Caco-2 (cell line): ENCODE results near the gene TMPRSS6. TPM values are rescaled to one million over a fixed set of nuclear protein-coding genes. Genes with fewer than 3 reads are reported as not detected.
A peak's percentile ranks its signal among the peaks of the same experiment; 100 is the strongest.

ENCODE experiments used
- Bru-seq: library from RNA; stranded (reverse); fragments of 400-500 nt; gene quantifications from one replicate; lab custom pipeline; 2021; lab: Mats Ljungman, UMichigan
- BruChase-seq, 2 experiments: library from RNA; stranded (reverse); fragments of 400-500 nt; gene quantifications; one replicate each; lab custom pipeline; 2021; lab: Mats Ljungman, UMichigan
- BruUV-seq: library from RNA; stranded (reverse); fragments of 400-500 nt; replicated peaks from 2 replicates; lab custom pipeline; 2021; lab: Mats Ljungman, UMichigan
- CTCF ChIA-PET: fragments of 300-600 bp; sonication (Branson Sonifier 250); formaldehyde crosslinking; loops from one replicate; lab custom pipeline; 2022; ENCODE audit warnings: antibody characterized with exemption; lab: Charles Lee
- POLR2A ChIA-PET: fragments of 300-600 bp; sonication (Branson Sonifier 250); formaldehyde crosslinking; loops from one replicate; lab custom pipeline; 2022; ENCODE audit warnings: antibody characterized with exemption; lab: Charles Lee
- DNase-seq, 2 experiments: peaks; one replicate each; pipeline versions ENCODE4 v3.0.0 to v3.0.0-alpha.2; 2020 to 2022
- H3K27me3 ChIP-seq: replicated peaks from 2 replicates; pipeline ENCODE4 v1.6.0; 2011; ENCODE audit warnings: low read length; ENCODE audit not compliant: control insufficient read depth, insufficient read depth
- H3K36me3 ChIP-seq: 2 replicates; pipeline ENCODE4 v1.5.1; 2011; ENCODE audit warnings: low read length; ENCODE audit not compliant: control insufficient read depth, insufficient read depth
- H3K4me1 ChIP-seq: fragments of 250-450 bp; sonication (Bioruptor Pico); 2 replicates; pipeline ENCODE4 v1.5.1; 2020; ENCODE audit warnings: mild to moderate bottlenecking
- H3K4me3 ChIP-seq: 2 replicates; pipeline ENCODE4 v1.5.1; 2011; ENCODE audit warnings: low read depth, mild to moderate bottlenecking, control low read depth, low read length
- H3K9me3 ChIP-seq: fragments of 250-450 bp; sonication (Bioruptor Pico); 2 replicates; pipeline ENCODE4 v1.5.1; 2020; ENCODE audit warnings: mild to moderate bottlenecking, moderate library complexity
- H3K27ac Mint-ChIP-seq: one replicate; pipeline ENCODE4 v1.8.0; 2022; ENCODE audit warnings: mixed read lengths; ENCODE audit not compliant: unreplicated experiment
- H3K27me3 Mint-ChIP-seq: one replicate; pipeline ENCODE4 v1.8.0; 2022; ENCODE audit warnings: mixed read lengths; ENCODE audit not compliant: insufficient read depth, unreplicated experiment
- H3K36me3 Mint-ChIP-seq: one replicate; pipeline ENCODE4 v1.8.0; 2022; ENCODE audit warnings: mild to moderate bottlenecking, mixed read lengths; ENCODE audit not compliant: insufficient read depth, unreplicated experiment
- H3K4me1 Mint-ChIP-seq: one replicate; pipeline ENCODE4 v1.8.0; 2022; ENCODE audit warnings: low read depth, mixed read lengths; ENCODE audit not compliant: unreplicated experiment
- H3K4me3 Mint-ChIP-seq: one replicate; pipeline ENCODE4 v1.8.0; 2022; ENCODE audit warnings: mild to moderate bottlenecking, moderate library complexity, mixed read lengths; ENCODE audit not compliant: unreplicated experiment
- H3K9me3 Mint-ChIP-seq: one replicate; pipeline ENCODE4 v1.8.0; 2022; ENCODE audit warnings: mixed read lengths; ENCODE audit not compliant: unreplicated experiment
- CTCF ChIP-seq, 2 experiments: fragments of 200-600 bp in 1 of 2; IDR thresholded peaks; 1 replicate in 1 of 2; 2 replicates in 1 of 2; pipeline versions ENCODE4 v1.5.1 to v1.8.0; 2011 to 2022; ENCODE audit warnings: antibody characterized with exemption in 1 of 2, control low read depth in 1 of 2, inconsistent platforms in 1 of 2, low read depth in 1 of 2, low read length in 1 of 2, mild to moderate bottlenecking in 1 of 2, moderate library complexity in 1 of 2; ENCODE audit not compliant: insufficient read depth in 1 of 2, severe bottlenecking in 1 of 2, unreplicated experiment in 1 of 2
- intact Hi-C: fragments of 100-400 bp; cut with micrococcal nuclease; formaldehyde crosslinking; loops from one replicate; pipeline ENCODE4 v1.10.0; 2022; ENCODE audit not compliant: unreplicated experiment
- long read RNA-seq: library from polyadenylated mRNA; stranded (forward); transcript quantifications from one replicate; pipeline ENCODE4 v2.0.0, GENCODE V29; 2022
- total RNA-seq: library from RNA; stranded (reverse); gene quantifications from 2 replicates; pipeline ENCODE4 v1.2.3, GENCODE V29; 2022

TMPRSS6 gene
- total RNA-seq (1.5 and 1.6 TPM in 2 replicates), Bru-seq, nascent RNA (percentile 30 among the genes with signal in this experiment), BruChase-seq, experiment 1, labeled RNA remaining after a 2-hour chase (percentile 24 among the genes with signal in this experiment), BruChase-seq, experiment 2, labeled RNA remaining after a 6-hour chase (percentile 31 among the genes with signal in this experiment)
- long read RNA-seq, partial matches to known transcripts = 0 of 1 reads
- long read RNA-seq, other reads (novel, unspliced or antisense) = 1 of 1 reads

DNA sequence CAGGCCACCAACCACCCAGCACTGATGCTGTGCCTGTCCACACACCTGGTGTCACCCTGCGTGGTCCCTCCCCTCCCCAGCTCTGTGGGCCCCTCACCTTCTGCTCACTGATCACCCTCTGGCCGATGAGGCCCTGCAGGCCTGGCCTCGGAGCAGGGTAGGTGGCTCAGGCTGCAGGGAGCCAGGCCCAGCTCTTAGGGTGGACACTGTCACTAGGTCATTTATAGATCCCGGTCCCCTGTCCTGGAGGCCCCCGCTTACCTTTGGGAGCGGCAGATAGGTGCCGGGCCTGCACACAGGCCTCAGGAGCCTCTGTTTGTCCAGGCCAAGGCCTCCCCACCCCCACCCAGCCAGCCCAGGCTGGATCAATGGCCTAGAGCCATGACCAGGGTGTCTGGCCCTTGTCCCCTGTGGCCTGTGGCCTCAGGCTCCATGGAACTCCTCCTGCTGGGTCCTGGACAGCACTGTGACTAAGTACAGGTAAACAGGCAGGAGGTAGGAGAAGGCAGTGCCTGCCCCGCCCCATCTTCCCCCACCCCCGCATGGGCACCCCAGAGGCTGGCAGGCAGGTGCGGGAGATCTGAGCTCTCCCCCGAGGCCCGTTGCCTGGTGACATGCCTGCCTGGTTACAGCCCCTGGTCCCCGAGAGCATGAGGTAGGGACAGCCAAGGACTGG lies at the start of gene TMPRSS6:
TSS of gene TMPRSS6 (minus strand) at position 472 of the 676 bp plus-strand sequence. CDS start 6,296 bp downstream, outside the sequence.
- Histone ChIP-seq H3K36me3 (no peaks in the 10 kb centered on the region), H3K27me3 (no peaks in the 10 kb centered on the region), H3K4me1 (peaks cover 25% of the 10 kb centered on the region), H3K4me3 (no peak within 1 kb of the TSS), H3K9me3 (no peaks in the 10 kb centered on the region)
- ChIA-PET CTCF (no interaction called here), POLR2A (interaction anchor here (0.6 kb wide), 1 partner anchor 63 kb away, joined by 10 read pairs; no protein-coding TSS in a partner anchor)
- peak; percentile 44 to 67 for DNase-seq
- TF ChIP-seq CTCF (IDR thresholded peaks at IDR 0.05; ENCODE audit: insufficient read depth in 1 of 2, low read depth in 1 of 2, low read length in 1 of 2, severe bottlenecking in 1 of 2, unreplicated experiment in 1 of 2) = no peak
- BruUV-seq = no TSS peak
- H3K9me3 Mint-ChIP-seq = no peaks in the 10 kb centered on the region
- intact Hi-C loops = no loop called here
- H3K27ac Mint-ChIP-seq = peak within 1 kb of the TSS; percentile 14
- H3K4me3 Mint-ChIP-seq = no peak within 1 kb of the TSS
- no peaks in the 10 kb centered on the region for H3K27me3 Mint-ChIP-seq
- no peaks in the 10 kb centered on the region for H3K36me3 Mint-ChIP-seq
- peaks cover 15% of the 10 kb centered on the region for H3K4me1 Mint-ChIP-seq

GRCh38 chr22:37158963-37159290 lies 49.4 kb upstream of the TMPRSS6 start:
- Histone ChIP-seq H3K27me3 (no peaks in the 10 kb centered on the region), H3K9me3 (peaks cover 7% of the 10 kb centered on the region), H3K4me1 (no peaks in the 10 kb centered on the region), H3K36me3 (no peaks in the 10 kb centered on the region), H3K4me3 (no peak overlapping the region)
- Mint-ChIP-seq H3K4me3 (no peak overlapping the region), H3K36me3 (no peaks in the 10 kb centered on the region), H3K27ac (no peak overlapping the region), H3K4me1 (no peaks in the 10 kb centered on the region), H3K27me3 (no peaks in the 10 kb centered on the region), H3K9me3 (no peaks in the 10 kb centered on the region)
- intact Hi-C loops = no loop called here
- no peak for DNase-seq
- CTCF ChIA-PET = no interaction called here
- TF ChIP-seq CTCF (IDR thresholded peaks at IDR 0.05; ENCODE audit: insufficient read depth in 1 of 2, low read depth in 1 of 2, low read length in 1 of 2, severe bottlenecking in 1 of 2, unreplicated experiment in 1 of 2) = no peak
- POLR2A ChIA-PET = no interaction called here
- BruUV-seq = no TSS peak

DNA sequence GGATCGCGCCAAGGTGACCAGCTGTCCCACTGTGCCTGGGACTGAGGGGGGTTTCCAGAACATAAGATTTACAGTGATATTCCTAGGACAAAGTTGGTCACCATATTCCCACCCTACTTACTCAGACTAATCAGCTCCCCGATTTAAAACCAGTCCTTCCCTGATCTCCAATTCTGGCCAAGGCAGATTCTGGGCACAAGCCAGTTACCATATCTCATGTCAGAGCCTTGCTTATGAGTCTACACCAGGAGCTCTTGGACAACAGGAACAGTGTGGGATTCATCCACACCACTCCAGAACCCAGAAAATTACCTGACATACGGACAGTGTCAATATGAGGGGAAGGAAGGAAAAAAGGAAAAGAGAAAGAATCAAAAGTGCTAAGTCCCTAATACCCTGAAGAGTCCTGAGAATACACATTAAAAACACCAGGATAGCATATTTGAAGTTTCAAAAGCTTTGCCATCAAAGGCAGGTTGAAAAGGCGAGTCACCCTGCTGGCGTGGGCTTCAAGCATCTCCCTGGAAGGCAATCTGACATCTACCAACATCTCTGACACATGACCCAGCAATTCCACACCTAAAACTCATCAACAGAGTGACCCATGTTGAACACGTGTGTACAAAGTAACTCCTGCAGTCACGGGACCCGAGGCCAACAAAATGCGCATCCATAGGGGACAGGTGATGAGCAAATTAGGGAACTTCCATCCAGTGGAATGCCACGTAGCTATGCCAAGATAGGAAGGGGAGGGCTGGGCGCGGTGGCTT lies 48.2 kb upstream of the TMPRSS6 start:
- no peak for DNase-seq
- H3K9me3 ChIP-seq = peaks cover 7% of the 10 kb centered on the region
- Mint-ChIP-seq H3K27me3 (no peaks in the 10 kb centered on the region), H3K27ac (no peak overlapping the region), H3K4me3 (no peak overlapping the region), H3K36me3 (no peaks in the 10 kb centered on the region), H3K4me1 (no peaks in the 10 kb centered on the region), H3K9me3 (no peaks in the 10 kb centered on the region)
- ChIA-PET CTCF (no interaction called here), POLR2A (no interaction called here)
- no peak for TF ChIP-seq CTCF (IDR thresholded peaks at IDR 0.05; ENCODE audit: insufficient read depth in 1 of 2, low read depth in 1 of 2, low read length in 1 of 2, severe bottlenecking in 1 of 2, unreplicated experiment in 1 of 2)
- H3K36me3 ChIP-seq = no peaks in the 10 kb centered on the region
- no peaks in the 10 kb centered on the region for H3K27me3 ChIP-seq
- no peaks in the 10 kb centered on the region for H3K4me1 ChIP-seq
- H3K4me3 ChIP-seq = no peak overlapping the region
- no TSS peak for BruUV-seq
- intact Hi-C loops = no loop called here
